DND-41 (cell line): ENCODE data around the gene EIF2S3.
"Not testable (repeated sequence)": the region's sequence is repeated elsewhere in the genome, so short reads cannot be mapped to it uniquely, and the experiment has no call there.

Experiments used
- CTCF ChIP-seq: IDR thresholded peaks from 2 replicates; pipeline ENCODE4 v1.5.1; 2012; ENCODE audit warnings: borderline replicate concordance, low read length, moderate library complexity, mild to moderate bottlenecking; ENCODE audit not compliant: poor library complexity, severe bottlenecking; ENCODE audit errors: extremely low read depth
- EZH2 ChIP-seq: IDR thresholded peaks from 3 replicates; pipeline ENCODE4 v1.6.1; 2012; ENCODE audit warnings: borderline replicate concordance, low read depth, mild to moderate bottlenecking, moderate library complexity, low read length, inconsistent platforms; ENCODE audit not compliant: severe bottlenecking

DNA sequence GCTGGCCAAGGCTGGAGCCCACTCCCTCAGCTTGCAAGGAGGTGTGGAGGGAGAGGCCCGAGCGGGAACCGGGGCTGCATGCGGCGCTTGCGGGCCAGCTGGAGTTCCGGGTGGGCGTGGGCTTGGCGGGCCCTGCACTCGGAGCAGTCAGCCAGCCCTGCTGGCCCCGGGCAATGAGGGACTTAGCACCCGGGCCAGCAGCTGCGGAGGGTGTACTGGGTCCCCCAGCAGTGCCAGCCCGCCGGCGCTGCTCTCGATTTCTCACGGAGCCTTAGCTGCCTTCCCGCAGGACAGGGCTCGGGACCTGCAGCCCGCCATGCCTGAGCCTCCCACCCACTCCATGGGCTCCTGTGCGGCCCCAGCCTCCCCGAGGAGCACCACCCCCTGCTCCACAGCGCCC is 5.1 kb upstream of the EIF2S3 start:
- not testable (repeated sequence) for TF ChIP-seq CTCF, EZH2
